ENCODE measurements around the gene TPST1. TPM values are rescaled to one million over a fixed set of nuclear protein-coding genes. Genes with fewer than 3 reads are reported as not detected.
"Not testable (repeated sequence)": the region's sequence is repeated elsewhere in the genome, so short reads cannot be mapped to it uniquely, and the experiment has no call there.

TPST1 gene
- 10 to 100 TPM; 35.4 to 51.4 (median 41.8) TPM for polyA plus RNA-seq (ENCODE audit: insufficient read length in 4 of 4)

- DNase-seq (ENCODE audit: low read depth in 4 of 4, low spot score in 3 of 4), result peak; percentile 88 to 93 (median 93)
Measured at GRCh38 chr7:66204822-66205740, at the start of gene TPST1. Gene TPST1 (plus strand): TSS chr7:66205334. CDS start chr7:66240426, 35,092 bp downstream.

- DNase-seq (ENCODE audit: low read depth in 4 of 4, low spot score in 3 of 4), result not testable (repeated sequence)
Measured at GRCh38 chr7:66156035-66156434, 49.1 kb upstream of the TPST1 start.

GRCh38 chr7:66157060-66157459 lies 48.1 kb upstream of the TPST1 start:
- DNase-seq (ENCODE audit: low read depth in 4 of 4, low spot score in 3 of 4), result no peak

- DNase-seq (ENCODE audit: low read depth in 4 of 4, low spot score in 3 of 4), result no peak
Measured at GRCh38 chr7:66162622-66163021, 42.5 kb upstream of the TPST1 start.

GRCh38 chr7:66163186-66163610 lies 41.9 kb upstream of the TPST1 start:
- no peak for DNase-seq (ENCODE audit: low read depth in 4 of 4, low spot score in 3 of 4)

GRCh38 chr7:66164356-66164755 lies 40.8 kb upstream of the TPST1 start:
- no peak for DNase-seq (ENCODE audit: low read depth in 4 of 4, low spot score in 3 of 4)

GRCh38 chr7:66167773-66168387 lies 37.3 kb upstream of the TPST1 start:
- no peak for DNase-seq (ENCODE audit: low read depth in 4 of 4, low spot score in 3 of 4)

- no peak for DNase-seq (ENCODE audit: low read depth in 4 of 4, low spot score in 3 of 4)
Measured at GRCh38 chr7:66169616-66170015, 35.5 kb upstream of the TPST1 start.

GRCh38 chr7:66170309-66171231 lies 34.6 kb upstream of the TPST1 start:
- no peak for DNase-seq (ENCODE audit: low read depth in 4 of 4, low spot score in 3 of 4)

- not testable (repeated sequence) for DNase-seq (ENCODE audit: low read depth in 4 of 4, low spot score in 3 of 4)
Measured at GRCh38 chr7:66172536-66173401, 32.4 kb upstream of the TPST1 start.

GRCh38 chr7:66173856-66174255 lies 31.3 kb upstream of the TPST1 start:
- DNase-seq (ENCODE audit: low read depth in 4 of 4, low spot score in 3 of 4), result no peak

GRCh38 chr7:66175006-66175405 lies 30.1 kb upstream of the TPST1 start:
- not testable (repeated sequence) for DNase-seq (ENCODE audit: low read depth in 4 of 4, low spot score in 3 of 4)

- no peak for DNase-seq (ENCODE audit: low read depth in 4 of 4, low spot score in 3 of 4)
Measured at GRCh38 chr7:66176914-66177313, 28.2 kb upstream of the TPST1 start.

GRCh38 chr7:66178258-66178657 lies 26.9 kb upstream of the TPST1 start:
- DNase-seq (ENCODE audit: low read depth in 4 of 4, low spot score in 3 of 4), result no peak

- DNase-seq (ENCODE audit: low read depth in 4 of 4, low spot score in 3 of 4), result no peak
Measured at GRCh38 chr7:66181329-66181728, 23.8 kb upstream of the TPST1 start.

- DNase-seq (ENCODE audit: low read depth in 4 of 4, low spot score in 3 of 4), result no peak
Measured at GRCh38 chr7:66181845-66182244, 23.3 kb upstream of the TPST1 start.

- no peak for DNase-seq (ENCODE audit: low read depth in 4 of 4, low spot score in 3 of 4)
Measured at GRCh38 chr7:66182920-66183319, 22.2 kb upstream of the TPST1 start.

- no peak for DNase-seq (ENCODE audit: low read depth in 4 of 4, low spot score in 3 of 4)
Measured at GRCh38 chr7:66183700-66184099, 21.4 kb upstream of the TPST1 start.

- DNase-seq (ENCODE audit: low read depth in 4 of 4, low spot score in 3 of 4), result no peak
Measured at GRCh38 chr7:66185680-66186187, 19.4 kb upstream of the TPST1 start.

- DNase-seq (ENCODE audit: low read depth in 4 of 4, low spot score in 3 of 4), result no peak
Measured at GRCh38 chr7:66186991-66187390, 18.1 kb upstream of the TPST1 start.
